Prostate gland (tissue), 2 donors: Measurements from ENCODE around the gene NEU2.

Source experiments
- POLR2A ChIP-seq: fragments of 450-650 bp; IDR thresholded peaks from one replicate; pipeline ENCODE4 v1.6.1; 2016; ENCODE audit warnings: antibody characterized with exemption, mild to moderate bottlenecking
- TF ChIP-seq, protein P1 (sequence below), 4 experiments: fragments of 200-600 bp in 2 of 4; fragments of 450-650 bp in 2 of 4; sonication (generic) in 2 of 4; IDR thresholded peaks; 1 replicate in 3 of 4; 2 replicates in 1 of 4; pipeline ENCODE4 v1.5.1; 2016 to 2019; ENCODE audit warnings: antibody characterized with exemption in 4 of 4, mild to moderate bottlenecking in 2 of 4, moderate library complexity in 2 of 4

DNA sequence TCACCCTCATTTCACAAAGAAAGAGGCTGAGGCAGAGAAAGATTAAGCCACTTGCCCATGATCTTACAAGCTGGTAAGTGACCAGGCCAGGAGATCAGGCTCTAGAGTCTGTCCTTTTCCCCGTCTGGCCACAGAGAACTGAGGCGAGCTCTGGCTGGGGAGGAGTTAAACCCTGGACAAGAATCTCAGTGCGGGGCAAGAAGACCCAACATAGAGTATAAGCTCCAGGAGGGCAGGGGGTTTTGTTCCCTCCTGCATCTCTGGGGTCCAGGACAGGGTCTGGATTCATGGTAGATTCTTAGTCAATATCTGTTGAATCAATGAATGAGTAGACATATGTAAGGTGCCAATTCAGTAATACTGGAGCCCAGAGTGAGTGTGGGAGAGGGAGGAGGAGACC, 14.7 kb downstream of the NEU2 start:
- TF ChIP-seq, protein P1, sequence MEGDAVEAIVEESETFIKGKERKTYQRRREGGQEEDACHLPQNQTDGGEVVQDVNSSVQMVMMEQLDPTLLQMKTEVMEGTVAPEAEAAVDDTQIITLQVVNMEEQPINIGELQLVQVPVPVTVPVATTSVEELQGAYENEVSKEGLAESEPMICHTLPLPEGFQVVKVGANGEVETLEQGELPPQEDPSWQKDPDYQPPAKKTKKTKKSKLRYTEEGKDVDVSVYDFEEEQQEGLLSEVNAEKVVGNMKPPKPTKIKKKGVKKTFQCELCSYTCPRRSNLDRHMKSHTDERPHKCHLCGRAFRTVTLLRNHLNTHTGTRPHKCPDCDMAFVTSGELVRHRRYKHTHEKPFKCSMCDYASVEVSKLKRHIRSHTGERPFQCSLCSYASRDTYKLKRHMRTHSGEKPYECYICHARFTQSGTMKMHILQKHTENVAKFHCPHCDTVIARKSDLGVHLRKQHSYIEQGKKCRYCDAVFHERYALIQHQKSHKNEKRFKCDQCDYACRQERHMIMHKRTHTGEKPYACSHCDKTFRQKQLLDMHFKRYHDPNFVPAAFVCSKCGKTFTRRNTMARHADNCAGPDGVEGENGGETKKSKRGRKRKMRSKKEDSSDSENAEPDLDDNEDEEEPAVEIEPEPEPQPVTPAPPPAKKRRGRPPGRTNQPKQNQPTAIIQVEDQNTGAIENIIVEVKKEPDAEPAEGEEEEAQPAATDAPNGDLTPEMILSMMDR (IDR thresholded peaks at IDR 0.05), result no peak
- TF ChIP-seq POLR2A, result no peak
